IPS DF 6.9 (cell line): ENCODE data around the gene IER2.

Experiments
- DNase-seq: peaks from one replicate; pipeline ENCODE4 v3.0.0-alpha.2; 2013; ENCODE audit warnings: low read depth, low spot score
- H3K27ac ChIP-seq: one replicate; pipeline ENCODE4 v1.5.1; 2013; ENCODE audit warnings: low read length, control low read depth
- H3K27me3 ChIP-seq: 2 replicates; pipeline ENCODE4 v1.6.1; 2013; ENCODE audit warnings: mild to moderate bottlenecking, low read length; ENCODE audit not compliant: control insufficient read depth, insufficient read depth
- H3K36me3 ChIP-seq: 2 replicates; pipeline ENCODE4 v1.6.1; 2013; ENCODE audit warnings: low read length; ENCODE audit not compliant: control insufficient read depth, insufficient read depth
- H3K4me1 ChIP-seq: 2 replicates; pipeline ENCODE4 v1.6.1; 2013; ENCODE audit warnings: low read length; ENCODE audit not compliant: control insufficient read depth, insufficient read depth
- H3K4me3 ChIP-seq: 2 replicates; pipeline ENCODE4 v1.5.1; 2013; ENCODE audit warnings: mild to moderate bottlenecking, low read length
- H3K9me3 ChIP-seq: 2 replicates; pipeline ENCODE4 v1.6.1; 2013; ENCODE audit warnings: low read length, inconsistent platforms; ENCODE audit not compliant: control insufficient read depth, insufficient read depth
- WGBS: extraction: QIAGEN DNeasy Blood & Tissue Kit; methylation state at CpG from one replicate; pipeline ENCODE4 v1.1.7; 2013; ENCODE audit warnings: mixed read lengths, missing lambda C conversion rate; ENCODE audit not compliant: insufficient read length, insufficient coverage; 5-methylcytosine and 5-hydroxymethylcytosine counted together

Gene IER2

GRCh38 chr19:13150187-13150930, at the start of gene IER2, which contains the start of gene STX10:
Gene IER2, plus strand, starts transcription at chr19:13150411. Its CDS starts 2,776 bp downstream, at chr19:13153187.
Gene STX10, minus strand, starts transcription at chr19:13150375. Its CDS starts 202 bp downstream, at chr19:13150173.
- Histone ChIP-seq H3K27me3 (no peaks in the 10 kb centered on the region), H3K9me3 (no peaks in the 10 kb centered on the region), H3K27ac (no peak within 1 kb of the TSS), H3K36me3 (peaks cover 3% of the 10 kb centered on the region), H3K4me3 (peak within 1 kb of the TSS; percentile 78), H3K4me1 (no peaks in the 10 kb centered on the region)
- no peak for DNase-seq
- no CpG with 5 or more reads among the region's 51 CpGs for WGBS

GRCh38 chr19:13100841-13101589, 49.2 kb upstream of the IER2 start:
- Histone ChIP-seq H3K27ac (no peak overlapping the region), H3K36me3 (0 out of 2 replicates have a peak, but pooled peaks cover 3% of the 10 kb centered on the region), H3K4me3 (no peak overlapping the region), H3K9me3 (no peaks in the 10 kb centered on the region), H3K27me3 (peaks cover 24% of the 10 kb centered on the region), H3K4me1 (peaks cover 4% of the 10 kb centered on the region; the same call in 1 of the 2 replicates)
- no peak for DNase-seq
- no CpG with 5 or more reads among the region's 18 CpGs for WGBS

- DNase-seq, result no peak
- H3K27ac ChIP-seq, result no peak overlapping the region
- H3K36me3 ChIP-seq, result 0 out of 2 replicates have a peak, but pooled peaks cover 3% of the 10 kb centered on the region
- WGBS, result no CpG with 5 or more reads among the region's 7 CpGs
- H3K4me1 ChIP-seq, result peaks cover 4% of the 10 kb centered on the region; the same call in 1 of the 2 replicates
- H3K27me3 ChIP-seq, result peaks cover 24% of the 10 kb centered on the region
- no peaks in the 10 kb centered on the region for H3K9me3 ChIP-seq
- no peak overlapping the region for H3K4me3 ChIP-seq
Observed at GRCh38 chr19:13101590-13102415, 48.4 kb upstream of the IER2 start.

- peaks cover 4% of the 10 kb centered on the region; the same call in 1 of the 2 replicates for H3K4me1 ChIP-seq
- no peak overlapping the region for H3K27ac ChIP-seq
- H3K4me3 ChIP-seq, result peak overlapping the region; percentile 22; the same call in 1 of the 2 replicates
- H3K9me3 ChIP-seq, result no peaks in the 10 kb centered on the region
- 0 out of 2 replicates have a peak, but pooled peaks cover 3% of the 10 kb centered on the region for H3K36me3 ChIP-seq
- WGBS, result no CpG with 5 or more reads among the region's 7 CpGs
- H3K27me3 ChIP-seq, result peaks cover 24% of the 10 kb centered on the region
- no peak for DNase-seq
Observed at GRCh38 chr19:13102416-13102665, 47.9 kb upstream of the IER2 start.

GRCh38 chr19:13102666-13103580, 47.3 kb upstream of the IER2 start, which contains the start of gene LYL1:
Gene LYL1, minus strand, starts transcription at chr19:13102858. Its CDS starts 1,687 bp downstream, at chr19:13101171.
- Histone ChIP-seq H3K27ac (no peak within 1 kb of the TSS), H3K4me1 (peaks cover 4% of the 10 kb centered on the region; the same call in 1 of the 2 replicates), H3K36me3 (0 out of 2 replicates have a peak, but pooled peaks cover 3% of the 10 kb centered on the region), H3K4me3 (peak within 1 kb of the TSS; percentile 22; the same call in 1 of the 2 replicates), H3K27me3 (peaks cover 24% of the 10 kb centered on the region), H3K9me3 (no peaks in the 10 kb centered on the region)
- no peak for DNase-seq
- WGBS, result no CpG with 5 or more reads among the region's 47 CpGs

- Histone ChIP-seq H3K9me3 (no peaks in the 10 kb centered on the region), H3K4me3 (no peak overlapping the region), H3K27ac (no peak overlapping the region), H3K4me1 (peaks cover 4% of the 10 kb centered on the region; the same call in 1 of the 2 replicates), H3K27me3 (peaks cover 19% of the 10 kb centered on the region), H3K36me3 (0 out of 2 replicates have a peak, but pooled peaks cover 3% of the 10 kb centered on the region)
- DNase-seq, result no peak
- WGBS, result no CpG with 5 or more reads among the region's 13 CpGs
Observed at GRCh38 chr19:13103581-13104359, 46.4 kb upstream of the IER2 start.

GRCh38 chr19:13104360-13104847, 45.8 kb upstream of the IER2 start:
- H3K4me1 ChIP-seq, result peaks cover 4% of the 10 kb centered on the region; the same call in 1 of the 2 replicates

GRCh38 chr19:13104848-13105711, 45.1 kb upstream of the IER2 start:
- Histone ChIP-seq H3K36me3 (peaks cover 15% of the 10 kb centered on the region), H3K4me3 (no peak overlapping the region)

More at GRCh38 chr19:13104360-13104847, 45.8 kb upstream of the IER2 start:
- peaks cover 14% of the 10 kb centered on the region for H3K27me3 ChIP-seq
- no peak overlapping the region for H3K4me3 ChIP-seq
- no peak for DNase-seq
- H3K9me3 ChIP-seq, result no peaks in the 10 kb centered on the region
- no CpG with 5 or more reads among the region's 33 CpGs for WGBS
- no peak overlapping the region for H3K27ac ChIP-seq
- H3K36me3 ChIP-seq, result peaks cover 8% of the 10 kb centered on the region

More at GRCh38 chr19:13104848-13105711, 45.1 kb upstream of the IER2 start:
- Histone ChIP-seq H3K9me3 (no peaks in the 10 kb centered on the region), H3K27ac (no peak overlapping the region), H3K27me3 (peaks cover 7% of the 10 kb centered on the region), H3K4me1 (peaks cover 4% of the 10 kb centered on the region; the same call in 1 of the 2 replicates)
- no peak for DNase-seq
- WGBS, result no CpG with 5 or more reads among the region's 29 CpGs
